AG04450 (cell line): ENCODE data around the gene CCDC86. TPM values are rescaled to one million over a fixed set of nuclear protein-coding genes. Genes with fewer than 3 reads are reported as not detected.

Experiments
- CTCF ChIA-PET: fragments of 300-600, 350-600 bp; formaldehyde crosslinking; extraction: SDS; loops from one replicate; lab custom pipeline; 2022; ENCODE audit warnings: antibody characterized with exemption, inconsistent platforms; lab: Charles Lee
- POLR2A ChIA-PET: fragments of 350-600 bp; formaldehyde crosslinking; extraction: SDS; loops from one replicate; lab custom pipeline; 2021; ENCODE audit warnings: antibody characterized with exemption, inconsistent platforms; lab: Yijun Ruan, JAX
- DNase-seq: peaks from one replicate; pipeline ENCODE4 v3.0.0-alpha.2; 2011; ENCODE audit warnings: low read depth, low spot score
- H3K27ac ChIP-seq: one replicate; pipeline ENCODE4 v1.5.1; 2012; ENCODE audit warnings: low read depth, low read length, control low read depth
- H3K27me3 ChIP-seq: one replicate; pipeline ENCODE4 v1.6.0; 2012; ENCODE audit warnings: low read length; ENCODE audit not compliant: control insufficient read depth, insufficient read depth
- H3K4me3 ChIP-seq: 2 replicates; pipeline ENCODE4 v1.5.1; 2011; ENCODE audit warnings: mild to moderate bottlenecking, low read depth, low read length, control low read depth
- H3K9me3 ChIP-seq: 2 replicates; pipeline ENCODE4 v1.5.1; 2012; ENCODE audit warnings: low read length; ENCODE audit not compliant: control insufficient read depth, insufficient read depth
- polyA plus RNA-seq: library from polyadenylated mRNA; depleted of rRNA; stranded (reverse); fragments of >200 nt; gene quantifications from 2 replicates; pipeline ENCODE4 v1.2.3, GENCODE V29; 2011; rRNA removed
- TF ChIP-seq, protein P1 (sequence below): IDR thresholded peaks from 2 replicates; pipeline ENCODE4 v1.5.1; 2011; ENCODE audit warnings: low read depth, low read length, control low read depth, inconsistent platforms

Gene CCDC86
- polyA plus RNA-seq, 1 experiment: 15.2 TPM

DNA sequence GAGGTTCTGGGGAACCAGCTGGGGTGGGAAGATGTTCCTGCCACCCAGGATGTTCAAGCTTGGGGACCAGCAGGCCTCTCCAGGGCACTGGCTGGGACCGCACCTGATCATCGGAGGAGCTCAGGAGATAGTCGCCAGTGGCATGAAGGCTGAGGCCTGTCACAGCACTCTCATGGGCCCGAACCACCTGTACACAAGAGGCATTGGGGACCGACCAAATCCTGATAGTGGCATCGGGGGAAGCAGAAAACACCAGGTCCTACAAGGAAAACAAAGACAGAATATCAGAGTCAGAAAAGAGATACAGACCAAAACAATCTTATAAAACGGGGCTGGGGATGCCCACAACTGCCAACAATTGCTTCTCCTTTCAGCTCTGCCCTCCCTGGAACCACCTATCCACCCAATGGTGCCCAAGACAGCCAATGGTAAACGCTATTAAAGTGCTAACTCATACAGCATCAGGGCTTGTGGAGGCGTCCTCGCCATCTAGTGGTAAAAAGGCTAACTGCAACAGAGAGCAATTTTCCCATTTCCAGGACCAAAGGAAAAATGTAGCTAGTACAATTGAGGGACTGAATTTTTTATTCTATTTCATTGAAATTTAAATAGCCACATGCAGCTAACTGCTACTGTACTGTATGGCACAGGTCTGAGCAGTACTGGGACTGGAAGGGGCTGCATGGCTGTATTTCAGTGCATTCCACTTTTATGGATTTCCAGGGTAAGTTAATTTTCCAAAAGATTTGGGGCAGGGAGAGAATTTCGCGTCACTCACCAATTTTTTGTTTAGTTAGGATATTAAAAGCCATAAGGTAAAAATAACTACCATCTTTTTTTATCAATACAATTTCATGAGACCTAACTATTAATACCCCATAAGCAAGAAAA, 57.4 kb downstream of the CCDC86 start:
- CTCF ChIA-PET: interaction anchor here (0.6 to 11.9 kb wide), 40 partner anchors 9 to 1594 kb away, joined by 3 to 317 read pairs (median 4); partner anchors contain the start of genes MS4A10, PTGDR2, TMEM109 and ZP1
- TF ChIP-seq, protein P1, sequence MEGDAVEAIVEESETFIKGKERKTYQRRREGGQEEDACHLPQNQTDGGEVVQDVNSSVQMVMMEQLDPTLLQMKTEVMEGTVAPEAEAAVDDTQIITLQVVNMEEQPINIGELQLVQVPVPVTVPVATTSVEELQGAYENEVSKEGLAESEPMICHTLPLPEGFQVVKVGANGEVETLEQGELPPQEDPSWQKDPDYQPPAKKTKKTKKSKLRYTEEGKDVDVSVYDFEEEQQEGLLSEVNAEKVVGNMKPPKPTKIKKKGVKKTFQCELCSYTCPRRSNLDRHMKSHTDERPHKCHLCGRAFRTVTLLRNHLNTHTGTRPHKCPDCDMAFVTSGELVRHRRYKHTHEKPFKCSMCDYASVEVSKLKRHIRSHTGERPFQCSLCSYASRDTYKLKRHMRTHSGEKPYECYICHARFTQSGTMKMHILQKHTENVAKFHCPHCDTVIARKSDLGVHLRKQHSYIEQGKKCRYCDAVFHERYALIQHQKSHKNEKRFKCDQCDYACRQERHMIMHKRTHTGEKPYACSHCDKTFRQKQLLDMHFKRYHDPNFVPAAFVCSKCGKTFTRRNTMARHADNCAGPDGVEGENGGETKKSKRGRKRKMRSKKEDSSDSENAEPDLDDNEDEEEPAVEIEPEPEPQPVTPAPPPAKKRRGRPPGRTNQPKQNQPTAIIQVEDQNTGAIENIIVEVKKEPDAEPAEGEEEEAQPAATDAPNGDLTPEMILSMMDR: peak; percentile 99
- POLR2A ChIA-PET: interaction anchor here (1.2 kb wide), 1 partner anchor 68 kb away, joined by 3 read pairs; no protein-coding TSS in a partner anchor
- peak overlapping the region; percentile 31 for H3K27ac ChIP-seq
- H3K4me3 ChIP-seq: no peak overlapping the region
- peak; percentile 24 for DNase-seq
- H3K27me3 ChIP-seq: no peaks in the 10 kb centered on the region
- H3K9me3 ChIP-seq: no peaks in the 10 kb centered on the region

DNA sequence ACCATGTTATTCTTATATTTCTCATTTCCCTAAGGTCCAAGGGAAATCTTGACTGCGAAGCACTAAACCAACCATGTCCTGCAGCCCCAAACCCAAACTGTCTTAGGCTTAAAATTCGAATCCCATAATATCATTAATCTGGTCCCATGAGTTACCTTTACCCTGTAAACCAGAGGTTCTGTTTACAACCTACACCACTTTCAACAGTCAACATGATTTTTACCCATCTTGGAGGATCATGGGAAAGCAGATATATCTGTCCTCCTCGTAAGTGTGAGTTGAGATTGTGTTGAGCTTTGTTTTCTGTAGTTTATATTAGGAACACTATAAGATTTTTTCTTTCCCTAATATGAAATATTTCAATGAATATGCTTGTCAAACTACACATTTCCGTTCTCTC, 58.1 kb downstream of the CCDC86 start:
- TF ChIP-seq, protein P1: no peak
- Histone ChIP-seq H3K27me3 (no peaks in the 10 kb centered on the region), H3K9me3 (no peaks in the 10 kb centered on the region), H3K27ac (no peak overlapping the region), H3K4me3 (no peak overlapping the region)
- no peak for DNase-seq
- CTCF ChIA-PET: interaction anchor here (0.6 to 11.9 kb wide), 39 partner anchors 8 to 1593 kb away, joined by 3 to 317 read pairs (median 4); partner anchors contain the start of genes MS4A10, PTGDR2, TMEM109 and ZP1
- POLR2A ChIA-PET: interaction anchor here (1.2 kb wide), 1 partner anchor 69 kb away, joined by 3 read pairs; no protein-coding TSS in a partner anchor

Other genes starting within 250 kb of the CCDC86 start
- gene MS4A8, start 142.5 kb upstream of the CCDC86 start, polyA plus RNA-seq: not detected in 2 replicates
- not detected in 2 replicates for gene MS4A18, start 117.4 kb upstream of the CCDC86 start, polyA plus RNA-seq
- gene MS4A15, start 85.2 kb upstream of the CCDC86 start, polyA plus RNA-seq: not detected in 2 replicates
- not detected in 2 replicates for gene MS4A10, start 56.8 kb upstream of the CCDC86 start, polyA plus RNA-seq
- 0.84 and 0.92 TPM in 2 replicates for gene PTGDR2, start 13.8 kb downstream of the CCDC86 start, polyA plus RNA-seq
- gene ZP1, start 25.4 kb downstream of the CCDC86 start, polyA plus RNA-seq: 0.48 and 0.65 TPM in 2 replicates
- 25.1 and 33.6 TPM in 2 replicates for gene PRPF19, start 64.5 kb downstream of the CCDC86 start, polyA plus RNA-seq
- gene TMEM109, start 72.0 kb downstream of the CCDC86 start, polyA plus RNA-seq: 36.2 and 44.5 TPM in 2 replicates
- gene TMEM132A, start 82.3 kb downstream of the CCDC86 start, polyA plus RNA-seq: 25.9 and 36.0 TPM in 2 replicates
- gene SLC15A3, start 110.1 kb downstream of the CCDC86 start, polyA plus RNA-seq: 4.8 and 9.1 TPM in 2 replicates
- gene CD6, start 129.6 kb downstream of the CCDC86 start, polyA plus RNA-seq: not detected in 2 replicates